Smooth muscle cell (in vitro differentiated cells): ENCODE results near the gene PKIB. TPM values are rescaled to one million over a fixed set of nuclear protein-coding genes. Genes with fewer than 3 reads are reported as not detected.

Experiments used
- DNase-seq: peaks from one replicate; lab custom pipeline; 2025; ENCODE audit not compliant: unreplicated experiment; lab: John Stamatoyannopoulos, UW
- H2AFZ ChIP-seq: fragments of 200-600 bp; sonication (generic); 2 replicates; pipeline ENCODE4 v1.6.0; 2016; ENCODE audit warnings: antibody characterized with exemption, low read depth, mild to moderate bottlenecking
- H3F3A ChIP-seq: fragments of 200-600 bp; sonication (generic); 2 replicates; pipeline ENCODE4 v1.6.0; 2017; ENCODE audit warnings: antibody characterized with exemption, low read depth
- H3K27ac ChIP-seq: fragments of 200-600 bp; sonication (generic); 2 replicates; pipeline ENCODE4 v1.5.1; 2016; ENCODE audit warnings: low read depth, mild to moderate bottlenecking
- H3K27me3 ChIP-seq: fragments of 200-600 bp; sonication (generic); 2 replicates; pipeline ENCODE4 v1.6.1; 2016; ENCODE audit warnings: low read depth, mild to moderate bottlenecking
- H3K36me3 ChIP-seq: fragments of 200-600 bp; sonication (generic); 2 replicates; pipeline ENCODE4 v1.5.1; 2016; ENCODE audit warnings: low read depth
- H3K4me1 ChIP-seq: fragments of 200-600 bp; sonication (generic); 2 replicates; pipeline ENCODE4 v1.5.1; 2016; ENCODE audit warnings: low read depth
- H3K4me2 ChIP-seq: fragments of 200-600 bp; sonication (generic); 2 replicates; pipeline ENCODE4 v1.6.0; 2016; ENCODE audit warnings: mild to moderate bottlenecking
- H3K4me3 ChIP-seq: fragments of 200-600 bp; sonication (generic); 2 replicates; pipeline ENCODE4 v1.5.1; 2016; ENCODE audit warnings: mild to moderate bottlenecking
- H3K79me2 ChIP-seq: fragments of 200-600 bp; sonication (generic); 2 replicates; pipeline ENCODE4 v1.6.0; 2016; ENCODE audit warnings: low read depth, mild to moderate bottlenecking
- H3K9ac ChIP-seq: fragments of 200-600 bp; sonication (generic); 2 replicates; pipeline ENCODE4 v1.6.0; 2016; ENCODE audit warnings: low read depth
- H3K9me3 ChIP-seq: fragments of 200-600 bp; sonication (generic); replicated peaks from 2 replicates; pipeline ENCODE4 v1.5.1; 2016; ENCODE audit warnings: low read depth
- H4K20me1 ChIP-seq: fragments of 200-600 bp; sonication (generic); 2 replicates; pipeline ENCODE4 v1.6.0; 2016; ENCODE audit warnings: low read depth
- WGBS: methylation state at CpG from one replicate; pipeline ENCODE4 v1.1.7; 2016; ENCODE audit warnings: low lambda C conversion rate; 5-methylcytosine and 5-hydroxymethylcytosine counted together
- polyA plus RNA-seq: library from polyadenylated mRNA; unstranded; fragments of >200 nt; fragmentation: Nextera tagmentation; extraction: Ambion mirVana; gene quantifications from 2 replicates; pipeline ENCODE4 v1.2.1, GENCODE V29; 2016
- total RNA-seq: library from RNA; depleted of rRNA; stranded (reverse); fragments of >200 nt; gene quantifications from 2 replicates; pipeline ENCODE4 v1.2.3, GENCODE V29; 2014
- TF ChIP-seq, protein P1 (sequence below): fragments of 200-600 bp; sonication (generic); IDR thresholded peaks from 2 replicates; pipeline ENCODE4 v1.5.1; 2017; ENCODE audit warnings: borderline replicate concordance, mild to moderate bottlenecking, antibody characterized with exemption; ENCODE audit not compliant: insufficient read depth, poor library complexity, severe bottlenecking

The PKIB gene
- total and polyA plus RNA-seq, 2 experiments from 2014 or later, result 65.6 to 82.6 TPM

DNA sequence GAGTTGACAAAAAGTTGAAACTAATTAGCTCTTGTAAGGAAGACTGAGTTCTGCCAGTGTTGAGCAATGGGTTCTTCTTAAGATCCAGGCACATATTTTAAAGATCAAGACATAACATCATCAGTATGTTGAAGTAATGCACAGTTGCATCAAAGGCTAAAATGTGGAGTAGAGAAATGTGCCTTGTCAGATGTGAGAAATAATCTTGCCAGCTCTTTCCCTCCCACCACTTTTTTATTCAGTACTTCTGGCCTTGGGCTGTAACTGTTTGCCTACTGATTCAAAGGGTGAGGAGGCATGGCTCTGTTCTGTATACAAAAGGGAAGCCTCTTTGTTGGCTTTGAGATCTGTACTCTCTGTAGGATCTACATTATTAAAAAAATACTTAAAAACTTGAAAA is 13.1 kb downstream of the PKIB start:
- H3K9me3 ChIP-seq, result no peaks in the 10 kb centered on the region
- peaks cover 8% of the 10 kb centered on the region for H3F3A ChIP-seq
- H3K27me3 ChIP-seq, result no peaks in the 10 kb centered on the region
- H4K20me1 ChIP-seq, result peaks cover 33% of the 10 kb centered on the region
- no peak for DNase-seq
- no peak overlapping the region for H3K9ac ChIP-seq
- H2AFZ ChIP-seq, result no peak overlapping the region
- no peak overlapping the region for H3K4me2 ChIP-seq
- H3K36me3 ChIP-seq, result no peaks in the 10 kb centered on the region
- peaks cover 25% of the 10 kb centered on the region for H3K79me2 ChIP-seq
- peaks cover 4% of the 10 kb centered on the region for H3K4me1 ChIP-seq
- peak overlapping the region; percentile 44 for H3K27ac ChIP-seq
- H3K4me3 ChIP-seq, result no peak overlapping the region
- TF ChIP-seq, protein P1, sequence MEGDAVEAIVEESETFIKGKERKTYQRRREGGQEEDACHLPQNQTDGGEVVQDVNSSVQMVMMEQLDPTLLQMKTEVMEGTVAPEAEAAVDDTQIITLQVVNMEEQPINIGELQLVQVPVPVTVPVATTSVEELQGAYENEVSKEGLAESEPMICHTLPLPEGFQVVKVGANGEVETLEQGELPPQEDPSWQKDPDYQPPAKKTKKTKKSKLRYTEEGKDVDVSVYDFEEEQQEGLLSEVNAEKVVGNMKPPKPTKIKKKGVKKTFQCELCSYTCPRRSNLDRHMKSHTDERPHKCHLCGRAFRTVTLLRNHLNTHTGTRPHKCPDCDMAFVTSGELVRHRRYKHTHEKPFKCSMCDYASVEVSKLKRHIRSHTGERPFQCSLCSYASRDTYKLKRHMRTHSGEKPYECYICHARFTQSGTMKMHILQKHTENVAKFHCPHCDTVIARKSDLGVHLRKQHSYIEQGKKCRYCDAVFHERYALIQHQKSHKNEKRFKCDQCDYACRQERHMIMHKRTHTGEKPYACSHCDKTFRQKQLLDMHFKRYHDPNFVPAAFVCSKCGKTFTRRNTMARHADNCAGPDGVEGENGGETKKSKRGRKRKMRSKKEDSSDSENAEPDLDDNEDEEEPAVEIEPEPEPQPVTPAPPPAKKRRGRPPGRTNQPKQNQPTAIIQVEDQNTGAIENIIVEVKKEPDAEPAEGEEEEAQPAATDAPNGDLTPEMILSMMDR, result no peak

GRCh38 chr6:122624853-122625252 is 14.6 kb downstream of the PKIB start:
- 100% methylated on average over 2 of the region's 2 CpGs for WGBS
- TF ChIP-seq, protein P1, result no peak

GRCh38 chr6:122628714-122629113 is 18.5 kb downstream of the PKIB start:
- H3K4me1 ChIP-seq, result peaks cover 3% of the 10 kb centered on the region
- H3F3A ChIP-seq, result no peaks in the 10 kb centered on the region
- H3K4me2 ChIP-seq, result no peak overlapping the region
- no peaks in the 10 kb centered on the region for H3K36me3 ChIP-seq
- H3K4me3 ChIP-seq, result no peak overlapping the region
- H2AFZ ChIP-seq, result no peak overlapping the region
- no peak overlapping the region for H3K27ac ChIP-seq
- WGBS, result 84% methylated on average over 1 of the region's 1 CpG
- H3K27me3 ChIP-seq, result no peaks in the 10 kb centered on the region
- no peak for DNase-seq
- no peaks in the 10 kb centered on the region for H3K9me3 ChIP-seq
- no peak overlapping the region for H3K9ac ChIP-seq
- H3K79me2 ChIP-seq, result peaks cover 8% of the 10 kb centered on the region
- TF ChIP-seq, protein P1, result no peak
- H4K20me1 ChIP-seq, result peaks cover 8% of the 10 kb centered on the region

More at GRCh38 chr6:122624853-122625252, 14.6 kb downstream of the PKIB start:
- Histone ChIP-seq H3K27ac (no peak overlapping the region), H3K79me2 (peaks cover 16% of the 10 kb centered on the region), H3K36me3 (no peaks in the 10 kb centered on the region), H3K4me2 (no peak overlapping the region), H3K9ac (no peak overlapping the region), H3K4me3 (no peak overlapping the region), H3K4me1 (peaks cover 4% of the 10 kb centered on the region), H3F3A (peaks cover 8% of the 10 kb centered on the region), H3K27me3 (no peaks in the 10 kb centered on the region), H4K20me1 (peaks cover 24% of the 10 kb centered on the region), H3K9me3 (no peaks in the 10 kb centered on the region), H2AFZ (no peak overlapping the region)
- no peak for DNase-seq

GRCh38 chr6:122631571-122632249 is 21.5 kb downstream of the PKIB start:
- no peaks in the 10 kb centered on the region for H3K79me2 ChIP-seq
- DNase-seq, result no peak
- no peaks in the 10 kb centered on the region for H3F3A ChIP-seq
- TF ChIP-seq, protein P1, result no peak
- no peak overlapping the region for H2AFZ ChIP-seq
- no peak overlapping the region for H3K4me3 ChIP-seq
- H3K27ac ChIP-seq, result no peak overlapping the region
- H3K36me3 ChIP-seq, result peaks cover 4% of the 10 kb centered on the region
- H3K4me1 ChIP-seq, result no peaks in the 10 kb centered on the region
- H3K9me3 ChIP-seq, result no peaks in the 10 kb centered on the region
- no peaks in the 10 kb centered on the region for H4K20me1 ChIP-seq
- H3K9ac ChIP-seq, result no peak overlapping the region
- WGBS, result 70% methylated on average over 3 of the region's 3 CpGs
- H3K27me3 ChIP-seq, result no peaks in the 10 kb centered on the region
- H3K4me2 ChIP-seq, result no peak overlapping the region
